Measurements from ENCODE around the gene CLCN7. TPM values are rescaled to one million over a fixed set of nuclear protein-coding genes. Genes with fewer than 3 reads are reported as not detected.
"Not testable (repeated sequence)": the region's sequence is repeated elsewhere in the genome, so short reads cannot be mapped to it uniquely, and the experiment has no call there.

Gene CLCN7
- polyA plus RNA-seq, 1 donor from 2014 or later, result 102 TPM

GRCh38 chr16:1485847-1486496, 11.1 kb upstream of the CLCN7 start:
- H3K36me3 Mint-ChIP-seq, result no peaks in the 10 kb centered on the region
- no peak overlapping the region for H3K27ac Mint-ChIP-seq
- H3K4me1 Mint-ChIP-seq, result peaks cover 0 to 17% (median 7%) of the 10 kb centered on the region in 3 donors
- no peaks in the 10 kb centered on the region for H3K27me3 Mint-ChIP-seq
- H3K4me3 Mint-ChIP-seq, result no peak overlapping the region
- no peaks in the 10 kb centered on the region for H3K9me3 Mint-ChIP-seq

- Mint-ChIP-seq H3K4me3 (peak overlapping the region in 1 of 4 donors; percentile 55), H3K27me3 (no peaks in the 10 kb centered on the region), H3K9me3 (no peaks in the 10 kb centered on the region), H3K27ac (peak overlapping the region; percentile 25 to 82 (median 76)), H3K4me1 (peaks cover 12 to 29% (median 21%) of the 10 kb centered on the region in 3 donors), H3K36me3 (peaks cover 2% of the 10 kb centered on the region)
These were observed 7.3 kb upstream of the CLCN7 start for GRCh38 chr16:1481906-1482835.

GRCh38 chr16:1478937-1479336, 4.1 kb upstream of the CLCN7 start:
- Mint-ChIP-seq H3K27ac (peak overlapping the region in 2 of 3 donors; percentile 71 to 84), H3K4me3 (peak overlapping the region in 1 of 4 donors; percentile 63), H3K4me1 (peaks cover 12 to 31% (median 26%) of the 10 kb centered on the region in 3 donors)
- not testable (repeated sequence) for H3K9me3 Mint-ChIP-seq, H3K36me3 Mint-ChIP-seq, H3K27me3 Mint-ChIP-seq

- Mint-ChIP-seq H3K36me3 (peaks cover 4% of the 10 kb centered on the region), H3K27me3 (no peaks in the 10 kb centered on the region), H3K27ac (peak overlapping the region in 1 of 3 donors; percentile 37), H3K4me1 (peaks cover 18 to 33% (median 33%) of the 10 kb centered on the region in 3 donors), H3K4me3 (peak overlapping the region in 1 of 4 donors; percentile 21), H3K9me3 (no peaks in the 10 kb centered on the region)
These were observed 2.2 kb upstream of the CLCN7 start for GRCh38 chr16:1477033-1477432.

- Mint-ChIP-seq H3K27ac (peak overlapping the region; percentile 75 to 97 (median 90)), H3K4me1 (peaks cover 20 to 37% (median 30%) of the 10 kb centered on the region in 3 donors), H3K36me3 (peaks cover 3% of the 10 kb centered on the region), H3K27me3 (no peaks in the 10 kb centered on the region), H3K9me3 (no peaks in the 10 kb centered on the region), H3K4me3 (peak overlapping the region; percentile 75 to 93 (median 88))
These were observed 805 bp upstream of the CLCN7 start for GRCh38 chr16:1475552-1476114.

GRCh38 chr16:1474082-1474795, 589 bp downstream of the CLCN7 start:
- Mint-ChIP-seq H3K27ac (peak overlapping the region in 2 of 3 donors; percentile 73 to 91), H3K4me3 (peak overlapping the region; percentile 80 to 92 (median 87)), H3K4me1 (peaks cover 21 to 44% (median 34%) of the 10 kb centered on the region in 3 donors), H3K36me3 (peaks cover 2% of the 10 kb centered on the region), H3K9me3 (no peaks in the 10 kb centered on the region), H3K27me3 (no peaks in the 10 kb centered on the region)

- peaks cover 17 to 44% (median 30%) of the 10 kb centered on the region in 3 donors for H3K4me1 Mint-ChIP-seq
- no peaks in the 10 kb centered on the region for H3K9me3 Mint-ChIP-seq
- H3K4me3 Mint-ChIP-seq, result peak overlapping the region; percentile 86 to 95 (median 86)
- peaks cover 2% of the 10 kb centered on the region for H3K36me3 Mint-ChIP-seq
- H3K27ac Mint-ChIP-seq, result peak overlapping the region; percentile 67 to 93 (median 91)
- no peaks in the 10 kb centered on the region for H3K27me3 Mint-ChIP-seq
These were observed 1.9 kb downstream of the CLCN7 start for GRCh38 chr16:1472974-1473373.

GRCh38 chr16:1471569-1472194, 3.1 kb downstream of the CLCN7 start:
- H3K4me3 Mint-ChIP-seq, result peak overlapping the region; percentile 18 to 86 (median 69)
- no peaks in the 10 kb centered on the region for H3K9me3 Mint-ChIP-seq
- peaks cover 2% of the 10 kb centered on the region for H3K36me3 Mint-ChIP-seq
- H3K27me3 Mint-ChIP-seq, result no peaks in the 10 kb centered on the region
- H3K27ac Mint-ChIP-seq, result peak overlapping the region; percentile 89 to 92 (median 91)
- peaks cover 17 to 43% (median 35%) of the 10 kb centered on the region in 3 donors for H3K4me1 Mint-ChIP-seq

GRCh38 chr16:1470481-1471251, 4.2 kb downstream of the CLCN7 start:
- H3K36me3 Mint-ChIP-seq, result peaks cover 2% of the 10 kb centered on the region
- no peaks in the 10 kb centered on the region for H3K9me3 Mint-ChIP-seq
- H3K27ac Mint-ChIP-seq, result peak overlapping the region; percentile 91 to 99 (median 94)
- H3K27me3 Mint-ChIP-seq, result no peaks in the 10 kb centered on the region
- H3K4me1 Mint-ChIP-seq, result peaks cover 17 to 42% (median 35%) of the 10 kb centered on the region in 3 donors
- peak overlapping the region; percentile 71 to 92 (median 80) for H3K4me3 Mint-ChIP-seq

GRCh38 chr16:1469693-1470201, 5.1 kb downstream of the CLCN7 start:
- H3K4me1 Mint-ChIP-seq, result peaks cover 17 to 40% (median 35%) of the 10 kb centered on the region in 3 donors
- H3K9me3 Mint-ChIP-seq, result no peaks in the 10 kb centered on the region
- no peaks in the 10 kb centered on the region for H3K36me3 Mint-ChIP-seq
- H3K4me3 Mint-ChIP-seq, result peak overlapping the region; percentile 73 to 92 (median 87)
- H3K27ac Mint-ChIP-seq, result peak overlapping the region; percentile 91 to 99 (median 96)
- H3K27me3 Mint-ChIP-seq, result no peaks in the 10 kb centered on the region

GRCh38 chr16:1469141-1469540, 5.7 kb downstream of the CLCN7 start:
- H3K9me3 Mint-ChIP-seq, H3K27me3 Mint-ChIP-seq, H3K36me3 Mint-ChIP-seq: not testable (repeated sequence)
- peak overlapping the region in 3 of 4 donors; percentile 73 to 88 (median 86) for H3K4me3 Mint-ChIP-seq
- peak overlapping the region; percentile 91 to 99 (median 96) for H3K27ac Mint-ChIP-seq
- peaks cover 17 to 40% (median 34%) of the 10 kb centered on the region in 3 donors for H3K4me1 Mint-ChIP-seq

- peak overlapping the region in 1 of 3 donors; percentile 91 for H3K27ac Mint-ChIP-seq
- peak overlapping the region in 2 of 4 donors; percentile 12 to 54 for H3K4me3 Mint-ChIP-seq
- no peaks in the 10 kb centered on the region for H3K27me3 Mint-ChIP-seq
- H3K4me1 Mint-ChIP-seq, result peaks cover 17 to 36% (median 32%) of the 10 kb centered on the region in 3 donors
- no peaks in the 10 kb centered on the region for H3K36me3 Mint-ChIP-seq
- H3K9me3 Mint-ChIP-seq, result no peaks in the 10 kb centered on the region
These were observed 6.4 kb downstream of the CLCN7 start for GRCh38 chr16:1468426-1468810.

GRCh38 chr16:1466968-1467521, 7.8 kb downstream of the CLCN7 start:
- H3K4me1 Mint-ChIP-seq, result peaks cover 11 to 29% (median 23%) of the 10 kb centered on the region in 3 donors
- peak overlapping the region; percentile 39 to 91 (median 69) for H3K27ac Mint-ChIP-seq
- H3K27me3 Mint-ChIP-seq, result no peaks in the 10 kb centered on the region
- peak overlapping the region in 1 of 4 donors; percentile 60 for H3K4me3 Mint-ChIP-seq
- H3K36me3 Mint-ChIP-seq, result no peaks in the 10 kb centered on the region
- H3K9me3 Mint-ChIP-seq, result no peaks in the 10 kb centered on the region
